Right lobe of liver (tissue), 6 donors: ENCODE results near the gene PPM1F. TPM values are rescaled to one million over a fixed set of nuclear protein-coding genes. Genes with fewer than 3 reads are reported as not detected.

Experiments
- ATAC-seq, 4 donors: fragments of 200-7000 bp; cut with Tn5 transposase; one replicate each; pipeline ENCODE4 v1.9.1; 2020; ENCODE audit warnings: mild to moderate bottlenecking in 4 of 4, moderate library complexity in 4 of 4
- DNase-seq, 3 donors: peaks; one replicate each; pipeline ENCODE4 v3.0.0-alpha.2; 2020
- H3K27ac ChIP-seq, 3 donors: fragments of 200-600 bp; one replicate each; pipeline ENCODE4 v1.8.0; 2022
- H3K27me3 ChIP-seq, 2 donors: fragments of 200-600 bp; one replicate each; pipeline ENCODE4 v1.8.0; 2022
- H3K36me3 ChIP-seq, 4 donors: fragments of 200-600 bp; sonication (generic) in 1 of 4; one replicate each; pipeline versions ENCODE4 v1.5.1 to v1.8.0; 2017 to 2022; ENCODE audit warnings: control low read depth in 1 of 4
- H3K4me1 ChIP-seq, 4 donors: fragments of 200-600 bp; sonication (generic) in 1 of 4; one replicate each; pipeline versions ENCODE4 v1.5.1 to v1.8.0; 2017 to 2022; ENCODE audit warnings: control low read depth in 1 of 4
- H3K4me3 ChIP-seq, 3 donors: fragments of 200-600 bp; one replicate each; pipeline ENCODE4 v1.8.0; 2022
- H3K9me3 ChIP-seq, 4 donors: fragments of 200-600 bp; sonication (generic) in 1 of 4; one replicate each; pipeline versions ENCODE4 v1.5.1 to v1.8.0; 2017 to 2022; ENCODE audit warnings: control low read depth in 1 of 4
- CTCF ChIP-seq, 4 donors: fragments of 200-600 bp in 3 of 4; fragments of 450-650 bp in 1 of 4; IDR thresholded peaks; one replicate each; pipeline versions ENCODE4 v1.5.1 to v1.8.0; 2016 to 2022; ENCODE audit warnings: antibody characterized with exemption in 4 of 4, mild to moderate bottlenecking in 2 of 4
- POLR2A ChIP-seq: fragments of 450-650 bp; IDR thresholded peaks from one replicate; pipeline ENCODE4 v1.6.1; 2017; ENCODE audit warnings: antibody characterized with exemption, mild to moderate bottlenecking
- WGBS: methylation state at CpG from one replicate; pipeline ENCODE4 v1.1.6; 2018; ENCODE audit warnings: low coverage, low lambda C conversion rate; ENCODE audit not compliant: insufficient coverage; ENCODE audit errors: missing lambda C conversion rate; 5-methylcytosine and 5-hydroxymethylcytosine counted together
- intact Hi-C, 2 donors: fragments of 100-400 bp; cut with DNase I; formaldehyde crosslinking; loops; one replicate each; pipeline versions ENCODE4 v1.11.2 to v1.14.1; 2022
- total RNA-seq, 6 experiments: library from RNA; depleted of rRNA in 2 of 6; stranded (reverse); fragments of >200 nt in 2 of 6; fragmentation: NEBNext Ultra II Directional in 3 of 6; extraction: Animal tissue kit (Norgen Biotek cat#: 25700) in 3 of 6; gene quantifications; one replicate each; pipeline versions ENCODE4 v1.1.0 to v1.2.4, GENCODE V29; 2016 to 2023
- donor health status: DM: no; HTN: yes; CAD: no.
- donor health status: DM: no; HTN: no; CAD: no.
- donor health status: DM: no; HTN: no; CAD: no.
- donor health status: DM: no; HTN: yes; CAD: no.
- donor health status: DM: no; HTN: yes; CAD: no.

The PPM1F gene
- total RNA-seq, 6 experiments from 2014 or later: 5.0 to 19.4 (median 12.8) TPM

GRCh38 chr22:21904250-21904789, 48.3 kb downstream of the PPM1F start:
- Histone ChIP-seq H3K36me3 (no peaks in the 10 kb centered on the region), H3K27me3 (no peaks in the 10 kb centered on the region), H3K4me3 (no peak overlapping the region), H3K4me1 (no peaks in the 10 kb centered on the region), H3K9me3 (no peaks in the 10 kb centered on the region), H3K27ac (no peak overlapping the region)
- intact Hi-C loops: no loop called here
- TF ChIP-seq CTCF (IDR thresholded peaks at IDR 0.05) (no peak), POLR2A (no peak)
- DNase-seq (peak in 1 of 3 donors; percentile 24), ATAC-seq (no peak)
- 94% methylated on average over 3 of the region's 4 CpGs for WGBS

- Histone ChIP-seq H3K9me3 (no peaks in the 10 kb centered on the region), H3K4me3 (no peak overlapping the region), H3K36me3 (no peaks in the 10 kb centered on the region), H3K27ac (no peak overlapping the region), H3K27me3 (no peaks in the 10 kb centered on the region), H3K4me1 (no peaks in the 10 kb centered on the region)
- TF ChIP-seq CTCF (IDR thresholded peaks at IDR 0.05) (no peak), POLR2A (no peak)
- WGBS: 67% methylated on average over 4 of the region's 4 CpGs
- DNase-seq (no peak), ATAC-seq (no peak)
- intact Hi-C loops: no loop called here
Measured at GRCh38 chr22:21903283-21903682, 49.4 kb downstream of the PPM1F start.

GRCh38 chr22:21902296-21903087, 50.2 kb downstream of the PPM1F start:
- Histone ChIP-seq H3K9me3 (no peaks in the 10 kb centered on the region), H3K36me3 (no peaks in the 10 kb centered on the region), H3K4me3 (no peak overlapping the region), H3K4me1 (no peaks in the 10 kb centered on the region), H3K27me3 (no peaks in the 10 kb centered on the region), H3K27ac (no peak overlapping the region)
- 59% methylated on average over 8 of the region's 12 CpGs for WGBS
- intact Hi-C loops: no loop called here
- peak in 1 of 3 donors; percentile 7 for DNase-seq
- TF ChIP-seq CTCF (IDR thresholded peaks at IDR 0.05) (no peak), POLR2A (no peak)
- no peak for ATAC-seq

- Histone ChIP-seq H3K4me3 (no peak overlapping the region), H3K27me3 (no peaks in the 10 kb centered on the region), H3K36me3 (no peaks in the 10 kb centered on the region), H3K9me3 (no peaks in the 10 kb centered on the region), H3K27ac (no peak overlapping the region), H3K4me1 (no peaks in the 10 kb centered on the region)
- TF ChIP-seq POLR2A: no peak
- TF ChIP-seq CTCF (IDR thresholded peaks at IDR 0.05): no peak
- DNase-seq (no peak), ATAC-seq (no peak)
- intact Hi-C loops: no loop called here
- 80% methylated on average over 1 of the region's 1 CpG for WGBS
Measured at GRCh38 chr22:21898354-21898896, 54.2 kb downstream of the PPM1F start.
